ENCODE data around the gene ANKRD10. TPM values are rescaled to one million over a fixed set of nuclear protein-coding genes. Genes with fewer than 3 reads are reported as not detected.
"Not testable (repeated sequence)": the region's sequence is repeated elsewhere in the genome, so short reads cannot be mapped to it uniquely, and the experiment has no call there.

ANKRD10 gene
- total RNA-seq, 5 donors from 2014 or later (not counting 1 experiment from before 2014, with no cell fraction given), result 93.7 to 133 (median 104) TPM

- WGBS (ENCODE audit: insufficient coverage), result 35% methylated on average over 2 of the region's 3 CpGs
Observed at GRCh38 chr13:110841846-110842245, 73.0 kb downstream of the ANKRD10 start.

GRCh38 chr13:110841406-110841805 is 73.5 kb downstream of the ANKRD10 start:
- Mint-ChIP-seq H3K36me3 (peaks cover 6% of the 10 kb centered on the region), H3K4me1 (no peaks in the 10 kb centered on the region), H3K27ac (no peak overlapping the region), H3K4me3 (no peak overlapping the region), H3K27me3 (peaks cover 31 to 40% of the 10 kb centered on the region in 2 donors), H3K9me3 (peaks cover 0 to 3% (median 0%) of the 10 kb centered on the region in 3 donors)
- DNase-seq, result no peak
- Histone ChIP-seq H3K4me3 (ENCODE audit: control insufficient read depth in 1 of 2, extremely low read depth in 1 of 2, low read length in 1 of 2) (no peak overlapping the region), H3K27me3 (replicated peaks in 1 of 2; ENCODE audit: control insufficient read depth in 2 of 2, extremely low read depth in 1 of 2, insufficient read depth in 2 of 2, low read length in 1 of 2) (peaks cover 4 to 16% of the 10 kb centered on the region in 2 experiments), H3K9me3 (no peaks in the 10 kb centered on the region), H3K36me3 (ENCODE audit: control insufficient read depth in 2 of 2, extremely low read depth in 1 of 2, insufficient read depth in 1 of 2, low read length in 1 of 2) (no peaks in the 10 kb centered on the region), H3K4me1 (ENCODE audit: control insufficient read depth in 1 of 2, extremely low read depth in 1 of 2, insufficient read depth in 2 of 2, low read length in 2 of 2) (no peaks in the 10 kb centered on the region), H3K27ac (ENCODE audit: low read length) (no peak overlapping the region)
- ATAC-seq (replicated peaks in 1 of 4), result no peak
- 85% methylated on average over 2 of the region's 2 CpGs for WGBS (ENCODE audit: insufficient coverage)
- ChIA-PET CTCF (no interaction called here), POLR2A (no interaction called here)

More at GRCh38 chr13:110841846-110842245, 73.0 kb downstream of the ANKRD10 start:
- Histone ChIP-seq H3K4me1 (ENCODE audit: control insufficient read depth in 1 of 2, extremely low read depth in 1 of 2, insufficient read depth in 2 of 2, low read length in 2 of 2) (no peaks in the 10 kb centered on the region), H3K27me3 (replicated peaks in 1 of 2; ENCODE audit: control insufficient read depth in 2 of 2, extremely low read depth in 1 of 2, insufficient read depth in 2 of 2, low read length in 1 of 2) (peaks cover 4 to 18% of the 10 kb centered on the region in 2 experiments), H3K9me3 (no peaks in the 10 kb centered on the region), H3K4me3 (ENCODE audit: control insufficient read depth in 1 of 2, extremely low read depth in 1 of 2, low read length in 1 of 2) (no peak overlapping the region), H3K27ac (ENCODE audit: low read length) (no peak overlapping the region), H3K36me3 (ENCODE audit: control insufficient read depth in 2 of 2, extremely low read depth in 1 of 2, insufficient read depth in 1 of 2, low read length in 1 of 2) (no peaks in the 10 kb centered on the region)
- ATAC-seq (replicated peaks in 1 of 4) (no peak), DNase-seq (no peak)
- ChIA-PET CTCF (no interaction called here), POLR2A (no interaction called here)
- Mint-ChIP-seq H3K9me3 (peaks cover 0 to 3% (median 0%) of the 10 kb centered on the region in 3 donors), H3K36me3 (peaks cover 6% of the 10 kb centered on the region), H3K27me3 (peaks cover 30 to 39% of the 10 kb centered on the region in 2 donors), H3K4me1 (no peaks in the 10 kb centered on the region), H3K4me3 (no peak overlapping the region), H3K27ac (no peak overlapping the region)

- Mint-ChIP-seq H3K27me3 (peaks cover 23% of the 10 kb centered on the region in 2 donors), H3K9me3 (peaks cover 0 to 3% (median 0%) of the 10 kb centered on the region in 3 donors), H3K4me1 (no peaks in the 10 kb centered on the region), H3K27ac (no peak overlapping the region), H3K36me3 (peaks cover 6% of the 10 kb centered on the region), H3K4me3 (no peak overlapping the region)
- ChIA-PET CTCF (no interaction called here), POLR2A (no interaction called here)
- DNase-seq (no peak), ATAC-seq (replicated peaks in 1 of 4) (no peak)
- Histone ChIP-seq H3K36me3 (ENCODE audit: control insufficient read depth in 2 of 2, extremely low read depth in 1 of 2, insufficient read depth in 1 of 2, low read length in 1 of 2) (no peaks in the 10 kb centered on the region), H3K9me3 (no peaks in the 10 kb centered on the region), H3K4me3 (ENCODE audit: control insufficient read depth in 1 of 2, extremely low read depth in 1 of 2, low read length in 1 of 2) (no peak overlapping the region), H3K4me1 (ENCODE audit: control insufficient read depth in 1 of 2, extremely low read depth in 1 of 2, insufficient read depth in 2 of 2, low read length in 2 of 2) (no peaks in the 10 kb centered on the region), H3K27me3 (replicated peaks in 1 of 2; ENCODE audit: control insufficient read depth in 2 of 2, extremely low read depth in 1 of 2, insufficient read depth in 2 of 2, low read length in 1 of 2) (peaks cover 3 to 16% of the 10 kb centered on the region in 2 experiments), H3K27ac (ENCODE audit: low read length) (no peak overlapping the region)
- WGBS (ENCODE audit: insufficient coverage), result no CpG with 5 or more reads among the region's 4 CpGs
Observed at GRCh38 chr13:110838867-110839538, 75.9 kb downstream of the ANKRD10 start.

DNA sequence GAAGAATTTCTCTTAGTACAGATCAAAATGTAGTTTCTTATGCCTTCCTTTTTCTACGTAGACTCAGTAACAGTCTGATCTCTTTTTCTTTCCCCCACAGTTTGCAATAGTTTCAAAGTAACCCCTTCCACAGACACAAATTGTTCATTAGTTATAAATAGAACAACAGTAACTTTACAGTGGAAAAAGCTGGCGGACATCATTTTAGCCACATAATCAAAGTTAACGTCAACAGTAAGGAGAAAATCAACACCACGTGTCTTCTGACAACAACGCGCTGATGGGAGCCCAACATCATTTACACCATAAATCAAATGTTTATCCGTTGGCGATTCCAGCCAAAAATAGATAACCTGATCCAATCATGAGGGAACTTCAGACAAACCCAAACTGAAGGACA is 76.8 kb downstream of the ANKRD10 start:
- Mint-ChIP-seq H3K36me3 (peaks cover 6% of the 10 kb centered on the region), H3K9me3 (peaks cover 0 to 3% (median 0%) of the 10 kb centered on the region in 3 donors), H3K4me3 (no peak overlapping the region), H3K27me3 (peaks cover 16 to 24% of the 10 kb centered on the region in 2 donors), H3K27ac (no peak overlapping the region), H3K4me1 (no peaks in the 10 kb centered on the region)
- ATAC-seq (replicated peaks in 1 of 4), result no peak
- DNase-seq, result no peak
- Histone ChIP-seq H3K27ac (ENCODE audit: low read length) (no peak overlapping the region), H3K36me3 (ENCODE audit: control insufficient read depth in 2 of 2, extremely low read depth in 1 of 2, insufficient read depth in 1 of 2, low read length in 1 of 2) (no peaks in the 10 kb centered on the region), H3K27me3 (replicated peaks in 1 of 2; ENCODE audit: control insufficient read depth in 2 of 2, extremely low read depth in 1 of 2, insufficient read depth in 2 of 2, low read length in 1 of 2) (peaks cover 3 to 14% of the 10 kb centered on the region in 2 experiments), H3K4me1 (ENCODE audit: control insufficient read depth in 1 of 2, extremely low read depth in 1 of 2, insufficient read depth in 2 of 2, low read length in 2 of 2) (no peaks in the 10 kb centered on the region), H3K4me3 (ENCODE audit: control insufficient read depth in 1 of 2, extremely low read depth in 1 of 2, low read length in 1 of 2) (no peak overlapping the region), H3K9me3 (no peaks in the 10 kb centered on the region)
- POLR2A ChIA-PET, result no interaction called here
- WGBS (ENCODE audit: insufficient coverage), result 94% methylated on average over 6 of the region's 8 CpGs
- CTCF ChIA-PET, result no interaction called here

- H3K9me3 Mint-ChIP-seq; H3K4me1 ChIP-seq (ENCODE audit: control insufficient read depth in 1 of 2, extremely low read depth in 1 of 2, insufficient read depth in 2 of 2, low read length in 2 of 2); H3K9me3 ChIP-seq; H3K36me3 ChIP-seq (ENCODE audit: control insufficient read depth in 2 of 2, extremely low read depth in 1 of 2, insufficient read depth in 1 of 2, low read length in 1 of 2); POLR2A ChIA-PET; H3K4me1 Mint-ChIP-seq; DNase-seq; H3K27ac Mint-ChIP-seq; H3K36me3 Mint-ChIP-seq; ATAC-seq (replicated peaks in 1 of 4); H3K4me3 ChIP-seq (ENCODE audit: control insufficient read depth in 1 of 2, extremely low read depth in 1 of 2, low read length in 1 of 2); H3K27ac ChIP-seq (ENCODE audit: low read length); CTCF ChIA-PET; H3K4me3 Mint-ChIP-seq: not testable (repeated sequence)
- H3K27me3 ChIP-seq (replicated peaks in 1 of 2; ENCODE audit: control insufficient read depth in 2 of 2, extremely low read depth in 1 of 2, insufficient read depth in 2 of 2, low read length in 1 of 2), result peaks cover 3 to 12% of the 10 kb centered on the region in 2 experiments
- WGBS (ENCODE audit: insufficient coverage), result no CpG with 5 or more reads among the region's 5 CpGs
- H3K27me3 Mint-ChIP-seq, result peaks cover 13 to 24% of the 10 kb centered on the region in 2 donors
Observed at GRCh38 chr13:110837397-110838061, 77.3 kb downstream of the ANKRD10 start.

DNA sequence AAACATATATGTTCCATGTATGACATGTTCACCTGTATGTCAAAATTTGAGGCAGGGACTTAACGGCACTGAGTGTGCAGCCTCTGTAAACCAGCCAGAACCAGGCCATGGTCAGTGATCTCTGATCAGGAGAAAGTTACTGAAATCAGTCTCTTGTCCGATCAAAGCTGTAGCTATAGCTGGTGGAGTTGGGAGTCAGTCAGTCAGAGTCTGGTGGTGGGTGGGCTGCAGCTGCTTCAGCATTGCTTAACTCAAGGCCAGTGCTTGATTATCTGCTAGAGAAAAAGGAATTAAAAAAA is 78.3 kb downstream of the ANKRD10 start:
- no peaks in the 10 kb centered on the region for H3K9me3 ChIP-seq
- DNase-seq (no peak), ATAC-seq (replicated peaks in 1 of 4) (no peak)
- ChIA-PET POLR2A (no interaction called here), CTCF (no interaction called here)
- WGBS (ENCODE audit: insufficient coverage), result 71% methylated on average over 2 of the region's 2 CpGs
- H3K36me3 ChIP-seq (ENCODE audit: control insufficient read depth in 2 of 2, extremely low read depth in 1 of 2, insufficient read depth in 1 of 2, low read length in 1 of 2), result no peaks in the 10 kb centered on the region
- no peak overlapping the region for H3K27ac ChIP-seq (ENCODE audit: low read length)
- H3K27me3 Mint-ChIP-seq, result peaks cover 16 to 23% of the 10 kb centered on the region in 2 donors
- peaks cover 3 to 13% of the 10 kb centered on the region in 2 experiments for H3K27me3 ChIP-seq (replicated peaks in 1 of 2; ENCODE audit: control insufficient read depth in 2 of 2, extremely low read depth in 1 of 2, insufficient read depth in 2 of 2, low read length in 1 of 2)
- no peaks in the 10 kb centered on the region for H3K4me1 Mint-ChIP-seq
- H3K36me3 Mint-ChIP-seq, result peaks cover 3% of the 10 kb centered on the region
- H3K27ac Mint-ChIP-seq, result no peak overlapping the region
- H3K9me3 Mint-ChIP-seq, result peaks cover 0 to 2% (median 0%) of the 10 kb centered on the region in 3 donors
- no peaks in the 10 kb centered on the region for H3K4me1 ChIP-seq (ENCODE audit: control insufficient read depth in 1 of 2, extremely low read depth in 1 of 2, insufficient read depth in 2 of 2, low read length in 2 of 2)
- H3K4me3 Mint-ChIP-seq, result no peak overlapping the region
- no peak overlapping the region for H3K4me3 ChIP-seq (ENCODE audit: control insufficient read depth in 1 of 2, extremely low read depth in 1 of 2, low read length in 1 of 2)

All from T-cell (primary cell).